PC-9 (cell line): ENCODE data around the gene CPLX3.

Experiments
- EZH2 ChIP-seq: fragments of 200-600 bp; sonication (generic); IDR thresholded peaks from 2 replicates; pipeline ENCODE4 v1.8.0; 2017; ENCODE audit warnings: antibody characterized with exemption, low read depth
- TF ChIP-seq, protein P1 (sequence below): fragments of 200-600 bp; sonication (generic); conservative IDR thresholded peaks from 2 replicates; pipeline ENCODE4 v1.6.1; 2017; ENCODE audit warnings: mixed run types, antibody characterized with exemption, mild to moderate bottlenecking, moderate library complexity

DNA sequence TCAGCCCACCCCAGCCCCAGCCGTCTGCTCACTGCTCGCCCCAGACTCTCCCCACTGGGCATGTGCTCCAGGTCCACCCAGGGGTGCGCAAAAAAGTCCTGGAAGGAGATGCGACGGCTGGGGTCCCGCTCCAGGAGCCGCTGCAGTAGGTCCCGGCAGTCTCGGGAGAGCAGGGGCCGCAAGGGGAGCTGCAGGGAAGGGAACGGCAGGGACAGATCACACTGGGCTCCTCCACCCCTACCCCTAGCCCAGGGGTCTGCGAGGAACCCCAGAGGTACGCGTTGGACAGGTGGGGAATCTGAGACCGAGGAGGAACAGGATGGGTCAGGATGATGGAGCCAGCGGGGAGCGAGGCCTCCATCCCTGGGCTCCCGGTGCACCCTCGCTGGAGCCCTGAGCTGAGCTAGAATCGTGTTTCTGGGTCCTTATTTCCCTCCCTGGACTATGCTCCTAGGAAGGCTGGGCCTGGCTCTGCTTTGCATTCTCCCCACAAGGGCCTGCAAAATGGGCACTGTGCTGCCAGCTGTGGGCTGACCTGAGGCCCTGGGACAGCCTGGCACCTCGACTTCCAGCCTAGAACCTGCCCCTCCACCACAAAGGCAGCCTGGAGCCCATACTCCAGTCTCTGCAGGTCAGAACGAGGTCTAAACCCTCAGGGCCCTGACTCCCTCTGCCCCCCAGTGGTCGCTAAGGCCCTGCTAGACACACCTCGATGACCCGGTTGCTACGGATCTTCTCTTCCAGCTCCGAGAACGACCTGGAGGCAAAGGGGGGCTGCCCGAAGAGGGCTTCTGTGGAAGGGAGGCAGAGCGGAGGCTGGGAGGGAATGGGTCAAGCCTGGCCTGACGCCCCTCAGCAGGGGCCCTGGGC lies 13.3 kb downstream of the CPLX3 start:
- TF ChIP-seq, protein P1, sequence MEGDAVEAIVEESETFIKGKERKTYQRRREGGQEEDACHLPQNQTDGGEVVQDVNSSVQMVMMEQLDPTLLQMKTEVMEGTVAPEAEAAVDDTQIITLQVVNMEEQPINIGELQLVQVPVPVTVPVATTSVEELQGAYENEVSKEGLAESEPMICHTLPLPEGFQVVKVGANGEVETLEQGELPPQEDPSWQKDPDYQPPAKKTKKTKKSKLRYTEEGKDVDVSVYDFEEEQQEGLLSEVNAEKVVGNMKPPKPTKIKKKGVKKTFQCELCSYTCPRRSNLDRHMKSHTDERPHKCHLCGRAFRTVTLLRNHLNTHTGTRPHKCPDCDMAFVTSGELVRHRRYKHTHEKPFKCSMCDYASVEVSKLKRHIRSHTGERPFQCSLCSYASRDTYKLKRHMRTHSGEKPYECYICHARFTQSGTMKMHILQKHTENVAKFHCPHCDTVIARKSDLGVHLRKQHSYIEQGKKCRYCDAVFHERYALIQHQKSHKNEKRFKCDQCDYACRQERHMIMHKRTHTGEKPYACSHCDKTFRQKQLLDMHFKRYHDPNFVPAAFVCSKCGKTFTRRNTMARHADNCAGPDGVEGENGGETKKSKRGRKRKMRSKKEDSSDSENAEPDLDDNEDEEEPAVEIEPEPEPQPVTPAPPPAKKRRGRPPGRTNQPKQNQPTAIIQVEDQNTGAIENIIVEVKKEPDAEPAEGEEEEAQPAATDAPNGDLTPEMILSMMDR = no peak
- no peak for TF ChIP-seq EZH2
